Rectal smooth muscle tissue (tissue), 1 donor: Measurements from ENCODE around the gene P4HTM.

Source experiments
- H3K27ac ChIP-seq: one replicate; pipeline ENCODE4 v1.7.0; 2013; ENCODE audit warnings: low read depth, low read length, inconsistent platforms
- H3K27me3 ChIP-seq: one replicate; pipeline ENCODE4 v1.7.0; 2013; ENCODE audit warnings: low read length; ENCODE audit not compliant: control insufficient read depth, insufficient read depth
- H3K36me3 ChIP-seq: one replicate; pipeline ENCODE4 v1.7.0; 2013; ENCODE audit warnings: low read length; ENCODE audit not compliant: control insufficient read depth, insufficient read depth
- H3K4me1 ChIP-seq: one replicate; pipeline ENCODE4 v1.7.0; 2013; ENCODE audit warnings: low read length; ENCODE audit not compliant: control insufficient read depth, insufficient read depth
- H3K4me3 ChIP-seq: one replicate; pipeline ENCODE4 v1.7.0; 2013; ENCODE audit warnings: low read length
- H3K9ac ChIP-seq: one replicate; pipeline ENCODE4 v1.7.0; 2013; ENCODE audit warnings: low read length

Gene P4HTM

DNA sequence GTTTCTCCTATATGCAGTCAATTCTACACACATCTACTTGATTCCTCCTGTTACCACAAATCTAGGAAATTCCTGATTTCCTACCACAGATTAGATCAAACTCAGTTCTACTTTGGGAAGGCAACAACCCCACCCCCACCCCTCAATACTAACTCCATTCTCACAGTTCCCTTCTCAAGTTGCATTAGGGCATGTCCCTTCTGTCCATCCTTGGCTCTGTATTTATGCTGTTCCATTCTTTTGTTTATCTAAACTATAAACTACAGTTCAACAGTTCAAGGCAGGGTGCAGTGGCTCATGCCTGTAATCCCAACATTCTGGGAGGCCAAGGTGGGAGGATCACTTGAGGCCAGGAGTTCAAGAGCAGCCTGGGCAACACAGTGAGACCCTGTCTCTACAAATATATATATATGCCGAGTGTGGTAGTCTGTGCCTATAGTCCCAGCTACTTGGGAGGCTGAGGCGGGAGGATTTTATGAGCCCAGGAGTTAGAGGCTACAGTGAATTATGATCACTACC, 64.4 kb downstream of the P4HTM start:
- Histone ChIP-seq H3K36me3 (peaks cover 24% of the 10 kb centered on the region), H3K9ac (no peak overlapping the region), H3K27ac (no peak overlapping the region), H3K4me1 (no peaks in the 10 kb centered on the region), H3K27me3 (no peaks in the 10 kb centered on the region), H3K4me3 (no peak overlapping the region)
